Neural cell (in vitro differentiated cells): ENCODE measurements around the gene SELP. TPM values are rescaled to one million over a fixed set of nuclear protein-coding genes. Genes with fewer than 3 reads are reported as not detected.

Source experiments
- H2AFZ ChIP-seq: fragments of 200-600, 300-800 bp; sonication (generic), shearing (Covaris generic); 2 replicates; pipeline ENCODE4 v1.6.0; 2014; ENCODE audit warnings: low read depth, mild to moderate bottlenecking, antibody characterized with exemption, low read length, moderate library complexity
- H3F3A ChIP-seq: fragments of 200-600 bp; shearing (Covaris generic); 2 replicates; pipeline ENCODE4 v1.6.1; 2016; ENCODE audit warnings: mild to moderate bottlenecking, moderate library complexity, mixed read lengths, antibody characterized with exemption, low read length; ENCODE audit not compliant: insufficient read depth, poor library complexity, severe bottlenecking
- H3K27ac ChIP-seq: fragments of 200-600, 300-800 bp; sonication (generic), shearing (Covaris generic); 2 replicates; pipeline ENCODE4 v1.5.1; 2014; ENCODE audit warnings: mild to moderate bottlenecking, low read length, moderate library complexity
- H3K27me3 ChIP-seq: fragments of 300-800, 200-600 bp; sonication (generic), shearing (Covaris generic); 2 replicates; pipeline ENCODE4 v1.6.0; 2014; ENCODE audit warnings: mild to moderate bottlenecking, low read depth, low read length, moderate library complexity; ENCODE audit not compliant: insufficient read depth
- H3K36me3 ChIP-seq: fragments of 300-800, 200-600 bp; sonication (generic), shearing (Covaris generic); 2 replicates; pipeline ENCODE4 v1.5.1; 2014; ENCODE audit warnings: mild to moderate bottlenecking, antibody characterized with exemption, low read length, moderate library complexity; ENCODE audit not compliant: insufficient read depth
- H3K4me2 ChIP-seq: fragments of 300-800, 200-600 bp; sonication (generic), shearing (Covaris generic); 2 replicates; pipeline ENCODE4 v1.6.0; 2014; ENCODE audit warnings: mild to moderate bottlenecking, low read length
- H3K4me3 ChIP-seq: fragments of 300-800, 200-600 bp; sonication (generic), shearing (Covaris generic); 2 replicates; pipeline ENCODE4 v1.5.1; 2014; ENCODE audit warnings: mild to moderate bottlenecking, low read length, moderate library complexity
- H3K79me2 ChIP-seq: fragments of 200-600 bp; shearing (Covaris generic); replicated peaks from 2 replicates; pipeline ENCODE4 v1.6.0; 2014; ENCODE audit warnings: mild to moderate bottlenecking, low read length, moderate library complexity; ENCODE audit not compliant: insufficient read depth
- H3K9ac ChIP-seq: fragments of 300-800, 200-600 bp; sonication (generic), shearing (Covaris generic); 2 replicates; pipeline ENCODE4 v1.6.1; 2016; ENCODE audit warnings: mild to moderate bottlenecking, low read length, mixed read lengths
- H3K9me2 ChIP-seq: fragments of 200-600 bp; shearing (Covaris generic); 2 replicates; pipeline ENCODE4 v1.6.1; 2016; ENCODE audit warnings: mild to moderate bottlenecking, low read length, mixed read lengths; ENCODE audit not compliant: insufficient read depth
- H3K9me3 ChIP-seq: fragments of 200-600, 300-800 bp; sonication (generic), shearing (Covaris generic); 2 replicates; pipeline ENCODE4 v1.6.1; 2016; ENCODE audit warnings: mild to moderate bottlenecking, mixed run types, low read length, moderate library complexity, mixed read lengths
- H4K20me1 ChIP-seq: fragments of 200-600 bp; shearing (Covaris generic); 2 replicates; pipeline ENCODE4 v1.6.1; 2016; ENCODE audit warnings: mild to moderate bottlenecking, mixed run types; ENCODE audit not compliant: insufficient read depth
- CTCF ChIP-seq: fragments of 450-650 bp; IDR thresholded peaks from 2 replicates; pipeline ENCODE4 v1.5.1; 2014; ENCODE audit warnings: antibody characterized with exemption, mild to moderate bottlenecking, moderate library complexity; ENCODE audit not compliant: poor library complexity, severe bottlenecking
- EP300 ChIP-seq: fragments of 450-650 bp; conservative IDR thresholded peaks from 2 replicates; pipeline ENCODE4 v1.6.1; 2014; ENCODE audit warnings: antibody characterized with exemption, mild to moderate bottlenecking, moderate library complexity; ENCODE audit not compliant: poor library complexity, severe bottlenecking
- EZH2 ChIP-seq: fragments of 200-600, 300-800 bp; shearing (Covaris generic), sonication (generic); IDR thresholded peaks from 2 replicates; pipeline ENCODE4 v1.6.1; 2014; ENCODE audit warnings: antibody characterized with exemption, low read length, borderline replicate concordance, mild to moderate bottlenecking; ENCODE audit not compliant: insufficient read depth, poor library complexity, severe bottlenecking
- POLR2AphosphoS5 ChIP-seq: IDR thresholded peaks from 2 replicates; pipeline ENCODE4 v1.6.1; 2012
- RAD21 ChIP-seq: fragments of 450-650 bp; conservative IDR thresholded peaks from 2 replicates; pipeline ENCODE4 v1.6.1; 2014; ENCODE audit warnings: antibody characterized with exemption, mild to moderate bottlenecking, moderate library complexity
- REST ChIP-seq: IDR thresholded peaks from 2 replicates; pipeline ENCODE4 v1.6.1; 2012; ENCODE audit warnings: borderline replicate concordance
- SMC3 ChIP-seq: fragments of 450-650 bp; conservative IDR thresholded peaks from 2 replicates; pipeline ENCODE4 v1.6.1; 2014; ENCODE audit warnings: antibody characterized with exemption, mild to moderate bottlenecking, moderate library complexity; ENCODE audit not compliant: poor library complexity
- TAF1 ChIP-seq: IDR thresholded peaks from 2 replicates; pipeline ENCODE4 v1.6.1; 2012; ENCODE audit warnings: low read depth
- polyA plus RNA-seq: library from polyadenylated mRNA; depleted of rRNA; stranded (reverse); fragments of >200 nt; gene quantifications from 2 replicates; pipeline ENCODE4 v1.2.3, GENCODE V29; 2014

SELP gene
- polyA plus RNA-seq, 1 donor from 2014 or later: not detected

- Histone ChIP-seq H3K9ac (no peak overlapping the region), H4K20me1 (no peaks in the 10 kb centered on the region), H3F3A (no peaks in the 10 kb centered on the region), H3K4me2 (no peak overlapping the region), H3K27me3 (no peaks in the 10 kb centered on the region), H3K79me2 (no peaks in the 10 kb centered on the region), H3K9me2 (no peaks in the 10 kb centered on the region), H3K36me3 (no peaks in the 10 kb centered on the region), H2AFZ (no peak overlapping the region), H3K4me3 (no peak overlapping the region), H3K9me3 (no peaks in the 10 kb centered on the region), H3K27ac (no peak overlapping the region)
- TF ChIP-seq RAD21 (no peak), EZH2 (no peak), CTCF (no peak), TAF1 (no peak), POLR2AphosphoS5 (no peak), EP300 (no peak), SMC3 (no peak)
Measured at GRCh38 chr1:169570172-169570574, 59.8 kb downstream of the SELP start.

GRCh38 chr1:169568497-169568896 is 61.4 kb downstream of the SELP start:
- H3K9ac ChIP-seq: no peak overlapping the region
- no peaks in the 10 kb centered on the region for H3F3A ChIP-seq
- H3K36me3 ChIP-seq: no peaks in the 10 kb centered on the region
- H3K9me3 ChIP-seq: no peaks in the 10 kb centered on the region
- no peak overlapping the region for H3K4me2 ChIP-seq
- H3K27ac ChIP-seq: no peak overlapping the region
- no peaks in the 10 kb centered on the region for H3K79me2 ChIP-seq
- no peaks in the 10 kb centered on the region for H3K9me2 ChIP-seq
- no peaks in the 10 kb centered on the region for H4K20me1 ChIP-seq
- H3K4me3 ChIP-seq: no peak overlapping the region
- no peaks in the 10 kb centered on the region for H3K27me3 ChIP-seq
- H2AFZ ChIP-seq: no peak overlapping the region
- no peak for TF ChIP-seq EP300

GRCh38 chr1:169565335-169566271 is 64.3 kb downstream of the SELP start:
- Histone ChIP-seq H3K9ac (no peak overlapping the region), H3K27me3 (no peaks in the 10 kb centered on the region), H3K36me3 (no peaks in the 10 kb centered on the region), H3K79me2 (no peaks in the 10 kb centered on the region), H3F3A (no peaks in the 10 kb centered on the region), H3K9me2 (no peaks in the 10 kb centered on the region), H3K27ac (no peak overlapping the region), H3K4me3 (no peak overlapping the region), H3K4me2 (no peak overlapping the region), H4K20me1 (no peaks in the 10 kb centered on the region), H3K9me3 (no peaks in the 10 kb centered on the region), H2AFZ (no peak overlapping the region)
- no peak for TF ChIP-seq REST
- no peak for TF ChIP-seq RAD21
- no peak for TF ChIP-seq EP300
